Keratinocyte (primary cell): Measurements from ENCODE around the gene GALNT2. TPM values are rescaled to one million over a fixed set of nuclear protein-coding genes. Genes with fewer than 3 reads are reported as not detected.

Source experiments
- DNase-seq: peaks from one replicate; pipeline ENCODE4 v3.0.0-alpha.2; 2011; ENCODE audit warnings: low read depth, missing footprints, low spot score
- FAIRE-seq: peaks from 2 replicates; lab custom pipeline; 2011; peaks lifted over from hg19 to GRCh38; lab: Jason Lieb, UNC
- H2AFZ ChIP-seq: 2 replicates; pipeline ENCODE4 v1.6.0; 2012; ENCODE audit warnings: low read length, control low read depth, inconsistent platforms; ENCODE audit not compliant: control insufficient read depth
- H3K27ac ChIP-seq: 2 replicates; pipeline ENCODE4 v1.5.1; 2011; ENCODE audit warnings: low read length; ENCODE audit not compliant: control insufficient read depth, insufficient read depth
- H3K27me3 ChIP-seq: 3 replicates; pipeline ENCODE4 v1.6.0; 2011; ENCODE audit warnings: low read length; ENCODE audit not compliant: control insufficient read depth, insufficient read depth; ENCODE audit errors: extremely low read depth
- H3K36me3 ChIP-seq, 2 experiments: 2 replicates in 1 of 2; 3 replicates in 1 of 2; pipeline ENCODE4 v1.5.1; 2011; ENCODE audit warnings: low read length in 2 of 2, mild to moderate bottlenecking in 1 of 2; ENCODE audit not compliant: control insufficient read depth in 2 of 2, insufficient read depth in 2 of 2; ENCODE audit errors: extremely low read depth in 1 of 2
- H3K4me1 ChIP-seq: 3 replicates; pipeline ENCODE4 v1.5.1; 2011; ENCODE audit warnings: low read length; ENCODE audit not compliant: control insufficient read depth, insufficient read depth; ENCODE audit errors: extremely low read depth
- H3K4me2 ChIP-seq: 3 replicates; pipeline ENCODE4 v1.6.0; 2011; ENCODE audit warnings: low read depth, low read length; ENCODE audit not compliant: control insufficient read depth, insufficient read depth; ENCODE audit errors: extremely low read depth
- H3K4me3 ChIP-seq, 3 experiments: fragments of 200-600 bp in 1 of 3; sonication (generic) in 1 of 3; 2 replicates in 2 of 3; 3 replicates in 1 of 3; pipeline ENCODE4 v1.5.1; 2011 to 2016; ENCODE audit warnings: low read length in 3 of 3, mild to moderate bottlenecking in 3 of 3, control low read depth in 2 of 3, inconsistent platforms in 1 of 3, low read depth in 1 of 3, mixed read lengths in 1 of 3, mixed run types in 1 of 3, moderate library complexity in 1 of 3; ENCODE audit not compliant: control insufficient read depth in 2 of 3, insufficient read depth in 2 of 3; ENCODE audit errors: extremely low read depth in 1 of 3
- H3K79me2 ChIP-seq: 2 replicates; pipeline ENCODE4 v1.6.0; 2012; ENCODE audit warnings: low read length; ENCODE audit not compliant: control insufficient read depth, insufficient read depth
- H3K9ac ChIP-seq: 3 replicates; pipeline ENCODE4 v1.6.0; 2011; ENCODE audit warnings: low read length; ENCODE audit not compliant: control insufficient read depth, insufficient read depth; ENCODE audit errors: extremely low read depth
- H3K9me1 ChIP-seq: 3 replicates; pipeline ENCODE4 v1.6.0; 2011; ENCODE audit warnings: low read length; ENCODE audit not compliant: control insufficient read depth, insufficient read depth; ENCODE audit errors: extremely low read depth
- H3K9me3 ChIP-seq: 2 replicates; pipeline ENCODE4 v1.5.1; 2012; ENCODE audit warnings: low read depth, low read length; ENCODE audit not compliant: control insufficient read depth
- H4K20me1 ChIP-seq: 3 replicates; pipeline ENCODE4 v1.6.0; 2011; ENCODE audit warnings: low read length; ENCODE audit not compliant: control insufficient read depth, insufficient read depth; ENCODE audit errors: extremely low read depth
- CTCF ChIP-seq, 3 experiments: IDR thresholded peaks in 1 of 3; conservative IDR thresholded peaks in 1 of 3; optimal IDR thresholded peaks in 1 of 3; 2 replicates in 2 of 3; 3 replicates in 1 of 3; pipeline versions ENCODE3 to v1.5.1; 2011; ENCODE audit warnings: low read length in 3 of 3, mild to moderate bottlenecking in 3 of 3, moderate library complexity in 2 of 3, control low read depth in 1 of 3, inconsistent platforms in 1 of 3; ENCODE audit not compliant: insufficient read depth in 2 of 3; ENCODE audit errors: extremely low read depth in 1 of 3
- EZH2 ChIP-seq: IDR thresholded peaks from one replicate; pipeline ENCODE4 v1.6.1; 2012; ENCODE audit warnings: inconsistent platforms, mild to moderate bottlenecking, low read length, moderate library complexity
- dilution Hi-C: fragments of 300-500 bp; cut with MboI; formaldehyde crosslinking; loops from one replicate; pipeline ENCODE4 v1.7.0; 2020; ENCODE audit warnings: low sequenced_read_pairs; ENCODE audit not compliant: extremely low pct_ligation_motif_present
- polyA plus RNA-seq, 5 experiments: library from polyadenylated mRNA; depleted of rRNA in 3 of 5; stranded (reverse) in 3 of 5; stranded (forward) in 1 of 5; unstranded in 1 of 5; fragments of >200 nt; gene quantifications; 1 replicate in 1 of 5; 2 replicates in 3 of 5; 3 replicates in 1 of 5; pipeline versions ENCODE4 v1.2.1 to v1.2.3, GENCODE V29; 2011 to 2012; ENCODE audit warnings: missing spikeins in 2 of 5, low read depth in 1 of 5, low replicate concordance in 1 of 5

Gene GALNT2
- polyA plus RNA-seq, 1 donor (not counting 4 experiments of a cell fraction or from before 2014, with no cell fraction given): 61.7 TPM

GRCh38 chr1:230243146-230243545, 176.1 kb downstream of the GALNT2 start:
- no peak for TF ChIP-seq EZH2
- no peak for TF ChIP-seq CTCF (optimal IDR thresholded peaks at IDR 0.05 in 1 of 3, IDR thresholded peaks at IDR 0.05 in 1 of 3, conservative IDR thresholded peaks at IDR 0.05 in 1 of 3; ENCODE audit: extremely low read depth in 1 of 3, insufficient read depth in 2 of 3, low read length in 3 of 3)
- Histone ChIP-seq H3K36me3 (peaks cover 17 to 30% of the 10 kb centered on the region in 2 experiments), H3K79me2 (no peaks in the 10 kb centered on the region), H3K4me2 (no peak overlapping the region), H3K4me3 (no peak overlapping the region), H3K27ac (no peak overlapping the region), H2AFZ (no peak overlapping the region), H4K20me1 (peaks cover 11% of the 10 kb centered on the region), H3K9me3 (no peaks in the 10 kb centered on the region), H3K27me3 (no peaks in the 10 kb centered on the region), H3K9me1 (peaks cover 5% of the 10 kb centered on the region), H3K4me1 (peaks cover 12% of the 10 kb centered on the region), H3K9ac (no peak overlapping the region)
- DNase-seq: no peak
- FAIRE-seq: no peak
- dilution Hi-C loops: no loop called here

DNA sequence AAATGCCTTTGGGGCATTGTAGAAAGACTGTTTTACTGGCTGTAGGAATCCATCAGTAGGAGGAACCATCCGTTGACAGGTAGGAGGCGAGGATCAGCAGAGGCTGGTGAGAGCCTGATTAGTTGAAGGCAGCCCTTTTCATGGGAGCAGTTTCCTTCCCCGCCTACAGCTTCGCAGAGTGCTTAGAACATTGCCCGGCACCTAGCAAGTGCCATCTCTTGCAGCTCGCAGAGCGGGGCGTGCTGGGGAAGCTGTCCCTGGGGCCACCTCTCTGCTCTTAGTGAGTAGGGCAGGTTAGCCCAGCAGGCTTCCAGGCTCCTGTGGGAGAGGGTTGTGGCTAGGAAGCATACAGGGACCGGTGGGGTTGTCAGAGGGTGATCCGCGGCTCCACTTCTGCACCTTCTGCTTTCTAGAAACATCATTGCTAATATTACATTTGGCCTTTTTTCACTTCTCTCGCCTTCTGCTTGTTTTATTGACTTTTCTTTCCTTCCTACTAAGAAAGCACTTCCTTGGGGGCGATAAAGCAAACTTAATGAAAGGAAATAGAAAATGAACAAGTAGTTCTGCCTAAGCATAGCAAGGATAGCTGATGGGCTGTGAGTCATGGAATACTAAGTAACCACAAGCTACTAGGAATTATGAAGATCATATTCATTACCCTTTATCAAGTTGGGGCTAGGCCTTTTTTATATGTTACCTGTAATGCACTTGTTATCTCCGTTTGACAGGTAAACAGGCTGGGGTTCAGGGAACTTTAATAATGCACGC, 176.7 kb downstream of the GALNT2 start:
- DNase-seq (no peak), FAIRE-seq (peak; percentile 89)
- dilution Hi-C loops: no loop called here
- Histone ChIP-seq H3K27ac (no peak overlapping the region), H3K9me1 (peaks cover 5% of the 10 kb centered on the region), H3K4me2 (peak overlapping the region; percentile 27), H3K4me1 (peaks cover 12% of the 10 kb centered on the region), H3K9me3 (no peaks in the 10 kb centered on the region), H3K36me3 (peaks cover 21 to 34% of the 10 kb centered on the region in 2 experiments), H3K4me3 (no peak overlapping the region), H3K79me2 (no peaks in the 10 kb centered on the region), H3K9ac (no peak overlapping the region), H2AFZ (no peak overlapping the region), H4K20me1 (peaks cover 11% of the 10 kb centered on the region), H3K27me3 (no peaks in the 10 kb centered on the region)
- no peak for TF ChIP-seq CTCF (optimal IDR thresholded peaks at IDR 0.05 in 1 of 3, IDR thresholded peaks at IDR 0.05 in 1 of 3, conservative IDR thresholded peaks at IDR 0.05 in 1 of 3; ENCODE audit: extremely low read depth in 1 of 3, insufficient read depth in 2 of 3, low read length in 3 of 3)
- no peak for TF ChIP-seq EZH2
